Measurements from ENCODE around the gene COBLL1.
"Not testable (repeated sequence)": the region's sequence is repeated elsewhere in the genome, so short reads cannot be mapped to it uniquely, and the experiment has no call there.

COBLL1 gene

DNA sequence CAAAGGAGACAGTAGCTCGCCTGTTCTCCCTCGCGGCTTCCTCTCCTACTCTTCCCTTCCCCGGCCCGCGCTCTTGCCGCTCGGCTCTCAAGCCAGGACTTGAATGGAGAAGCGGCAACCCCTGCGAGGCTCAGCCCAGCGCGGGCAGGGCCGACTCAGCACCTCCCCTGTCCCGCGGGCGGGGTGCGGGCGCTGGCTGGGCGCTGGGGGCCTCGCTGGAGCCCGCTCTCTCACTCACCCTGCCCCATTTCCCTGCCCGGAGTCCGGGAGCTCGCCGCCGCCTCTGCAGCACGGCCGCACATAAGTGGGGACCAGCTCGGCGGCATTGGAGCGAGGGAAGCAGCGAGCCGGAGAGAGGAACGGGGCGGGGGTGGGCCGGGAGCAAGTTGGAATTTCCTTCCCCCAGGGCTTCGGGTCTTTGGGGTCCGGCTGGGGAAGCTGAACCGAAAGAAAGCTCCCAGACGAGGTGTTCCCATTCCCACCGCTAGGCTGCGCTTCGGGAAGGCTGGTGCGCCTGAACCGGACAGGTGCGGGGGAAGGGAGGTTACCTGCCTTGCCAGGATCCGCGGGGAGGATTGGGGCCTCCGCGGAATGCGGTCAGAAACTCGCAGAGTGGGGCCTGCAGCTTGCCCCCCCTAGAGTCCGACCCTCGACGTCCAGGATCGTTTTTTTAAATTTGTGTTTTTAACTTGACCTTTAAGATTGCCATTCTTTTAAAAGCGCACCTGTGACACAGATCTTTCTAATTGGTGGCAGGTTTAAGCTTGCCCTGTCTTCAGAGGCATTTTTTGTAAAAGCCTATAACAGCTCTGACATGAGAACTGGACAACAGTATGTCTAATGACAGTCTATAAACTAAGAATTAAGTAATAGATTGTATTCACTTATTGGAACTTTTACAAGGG is at the start of gene COBLL1:
Gene COBLL1, minus strand, starts transcription at position 105 of the 905 bp plus-strand sequence. CDS start 627 bp downstream, outside the sequence.
- DNase-seq (ENCODE audit: low read depth in 3 of 3, low spot score in 1 of 3): no peak

- no peak for DNase-seq (ENCODE audit: low read depth in 3 of 3, low spot score in 1 of 3)
These were observed 48.9 kb upstream of the COBLL1 start for GRCh38 chr2:164890544-164890943.

GRCh38 chr2:164888592-164888991 is 47.0 kb upstream of the COBLL1 start:
- no peak for DNase-seq (ENCODE audit: low read depth in 3 of 3, low spot score in 1 of 3)

- no peak for DNase-seq (ENCODE audit: low read depth in 3 of 3, low spot score in 1 of 3)
These were observed 46.0 kb upstream of the COBLL1 start for GRCh38 chr2:164887434-164888144.

- DNase-seq (ENCODE audit: low read depth in 3 of 3, low spot score in 1 of 3): no peak
These were observed 40.7 kb upstream of the COBLL1 start for GRCh38 chr2:164882276-164882675.

- DNase-seq (ENCODE audit: low read depth in 3 of 3, low spot score in 1 of 3): no peak
These were observed 39.9 kb upstream of the COBLL1 start for GRCh38 chr2:164881524-164881923.

DNA sequence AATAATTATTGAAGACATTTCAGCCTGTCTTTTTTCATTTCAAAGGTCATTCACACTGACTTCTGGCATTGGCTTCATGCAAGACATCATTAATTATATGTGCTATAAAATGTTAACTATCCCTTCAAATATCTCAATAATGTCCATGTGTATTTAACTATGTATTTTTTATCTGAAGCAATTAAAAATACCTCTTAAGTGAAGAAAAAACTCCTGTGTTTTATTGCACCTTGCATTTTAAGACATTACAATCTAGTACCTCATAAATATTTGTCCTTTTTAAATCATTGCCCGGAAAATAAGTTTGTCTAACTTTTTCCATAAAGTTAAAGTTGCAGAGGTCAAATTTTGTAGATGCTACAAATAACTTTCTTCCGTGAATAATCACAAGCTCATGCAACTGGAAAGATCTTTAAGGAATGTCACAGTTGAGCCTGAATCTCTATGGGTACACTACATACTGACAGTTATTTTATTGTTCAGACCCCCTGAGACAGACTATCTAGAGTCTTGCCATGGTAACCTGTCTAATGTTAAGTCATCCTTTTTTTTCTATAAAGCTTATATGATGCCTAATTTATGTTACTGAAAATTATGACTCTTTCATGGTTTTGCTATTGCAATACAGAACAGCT is 38.4 kb upstream of the COBLL1 start:
- no peak for DNase-seq (ENCODE audit: low read depth in 3 of 3, low spot score in 1 of 3)

GRCh38 chr2:164877927-164878326 is 36.3 kb upstream of the COBLL1 start:
- DNase-seq (ENCODE audit: low read depth in 3 of 3, low spot score in 1 of 3): no peak

GRCh38 chr2:164877169-164877568 is 35.5 kb upstream of the COBLL1 start:
- DNase-seq (ENCODE audit: low read depth in 3 of 3, low spot score in 1 of 3): no peak

DNA sequence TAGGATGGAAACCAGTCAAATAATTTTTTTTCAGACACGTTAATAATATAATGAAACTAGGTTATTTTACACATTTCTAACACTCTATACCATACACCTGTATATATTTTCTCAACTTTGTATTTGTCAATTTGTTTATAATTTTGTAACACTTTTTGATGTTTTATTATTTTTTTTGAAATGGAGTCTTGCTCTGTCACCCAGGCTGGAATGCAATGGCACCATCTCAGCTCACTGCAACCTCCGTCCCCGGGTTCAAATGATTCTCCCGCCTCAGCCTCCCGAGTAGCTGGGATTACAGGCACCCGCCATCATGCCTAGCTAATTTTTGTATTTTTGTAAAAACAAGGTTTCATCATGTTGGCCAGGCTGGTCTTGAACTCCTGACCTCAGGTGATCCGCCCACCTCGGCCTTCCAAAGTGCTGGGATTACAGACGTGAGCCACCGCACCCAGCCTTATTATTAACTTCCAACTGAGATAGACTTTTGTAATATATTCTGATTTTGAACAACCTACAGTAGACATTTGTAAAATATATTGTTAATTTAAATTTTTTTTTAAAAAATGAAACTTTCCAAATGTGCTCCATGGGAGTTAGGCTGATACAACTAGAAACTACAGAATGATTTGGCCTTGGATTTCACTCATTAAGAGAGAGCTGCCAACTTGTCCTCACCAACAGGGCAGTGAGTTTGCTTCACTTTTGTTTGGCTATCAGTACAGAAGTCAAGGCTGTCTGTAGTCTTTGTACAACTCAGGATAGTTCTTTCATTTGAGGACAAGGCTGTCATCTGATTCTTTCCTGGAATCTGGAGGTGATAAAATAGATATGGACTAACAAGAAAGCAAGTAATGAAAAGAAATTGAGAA is 33.9 kb upstream of the COBLL1 start:
- DNase-seq (ENCODE audit: low read depth in 3 of 3, low spot score in 1 of 3): no peak

GRCh38 chr2:164873210-164873908 is 31.7 kb upstream of the COBLL1 start:
- no peak for DNase-seq (ENCODE audit: low read depth in 3 of 3, low spot score in 1 of 3)

GRCh38 chr2:164871404-164871803 is 29.8 kb upstream of the COBLL1 start:
- no peak for DNase-seq (ENCODE audit: low read depth in 3 of 3, low spot score in 1 of 3)

DNA sequence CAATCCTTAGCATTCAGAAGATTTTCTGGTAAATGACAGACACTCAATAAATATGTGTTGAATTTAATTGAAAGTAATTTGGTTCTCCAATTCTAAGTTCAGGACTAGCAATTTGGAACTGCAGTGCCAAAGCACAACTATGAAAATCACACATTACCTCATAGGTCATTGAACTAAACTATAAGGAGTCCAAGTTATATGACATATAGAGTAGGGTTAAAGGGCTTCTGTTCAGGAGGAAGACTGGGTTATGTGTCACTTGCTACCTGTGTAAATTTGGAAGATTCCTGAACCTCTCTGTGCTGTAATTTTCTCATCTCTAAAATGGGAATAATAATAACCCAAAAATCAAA is 27.8 kb upstream of the COBLL1 start:
- DNase-seq (ENCODE audit: low read depth in 3 of 3, low spot score in 1 of 3): no peak

GRCh38 chr2:164868563-164869419 is 27.2 kb upstream of the COBLL1 start:
- DNase-seq (ENCODE audit: low read depth in 3 of 3, low spot score in 1 of 3): no peak

DNA sequence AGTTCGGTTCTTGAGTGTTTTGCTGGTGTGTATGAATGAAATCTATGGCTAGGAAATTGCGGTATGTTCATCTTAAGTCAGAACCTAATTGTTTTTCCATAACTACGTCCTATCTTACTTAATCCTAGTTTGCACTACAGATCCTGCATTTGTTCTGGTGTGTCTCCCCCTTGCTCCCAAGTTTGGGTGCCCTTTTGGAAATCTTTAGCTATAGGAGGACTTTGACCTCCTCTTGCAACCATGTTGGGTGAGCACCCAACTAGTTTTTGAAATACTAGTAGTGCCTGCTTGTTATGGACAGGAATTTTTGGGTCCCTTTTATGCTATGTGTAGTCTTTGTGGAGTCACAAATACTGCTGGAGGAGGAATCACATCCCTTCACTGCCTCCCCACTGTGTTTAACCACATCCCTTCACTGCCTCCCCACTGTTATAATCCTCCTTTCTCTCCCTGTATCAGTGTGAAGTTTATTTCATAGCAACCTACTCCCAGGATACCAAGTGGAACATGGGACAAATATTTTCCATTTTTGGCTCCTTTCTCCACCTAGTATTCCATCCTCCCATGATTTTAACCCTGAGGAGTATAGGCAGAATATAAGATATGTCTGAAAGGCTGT is 26.3 kb upstream of the COBLL1 start:
- DNase-seq (ENCODE audit: low read depth in 3 of 3, low spot score in 1 of 3): no peak

DNA sequence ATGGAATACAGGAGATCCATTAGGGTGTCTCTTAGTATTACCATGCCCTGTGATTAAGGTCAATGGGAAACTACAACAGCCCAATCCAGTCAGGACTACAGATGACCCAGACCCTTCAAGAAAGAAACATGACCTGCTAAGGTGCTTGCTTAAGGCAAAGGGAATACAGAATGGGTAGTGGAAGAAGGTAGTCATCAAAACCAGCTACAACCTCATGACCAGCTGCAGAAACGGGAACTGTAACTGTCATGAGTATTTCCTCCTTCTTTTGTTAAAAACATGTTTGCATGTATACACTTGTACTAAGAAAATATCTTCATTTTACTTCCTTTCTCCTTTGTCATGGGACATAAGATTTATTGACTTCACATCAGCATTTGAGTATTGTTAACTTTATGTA is 24.8 kb upstream of the COBLL1 start:
- not testable (repeated sequence) for DNase-seq (ENCODE audit: low read depth in 3 of 3, low spot score in 1 of 3)

- no peak for DNase-seq (ENCODE audit: low read depth in 3 of 3, low spot score in 1 of 3)
These were observed 19.0 kb upstream of the COBLL1 start for GRCh38 chr2:164860694-164861042.

- not testable (repeated sequence) for DNase-seq (ENCODE audit: low read depth in 3 of 3, low spot score in 1 of 3)
These were observed 18.5 kb upstream of the COBLL1 start for GRCh38 chr2:164859906-164860693.

Data from stimulated activated CD4-positive, alpha-beta T cell treated with anti-CD3 and anti-CD28 coated beads, TNF-alpha, amount 100 ng/mL, for 1 hour (primary cell).